IMR-90 (cell line): Measurements from ENCODE around the gene PTPN5. TPM values are rescaled to one million over a fixed set of nuclear protein-coding genes. Genes with fewer than 3 reads are reported as not detected.

Experiments used
- ATAC-seq: fragments of 200-7000 bp; cut with Tn5 transposase; 2 replicates; pipeline ENCODE4 v1.9.1; 2020; ENCODE audit warnings: low read depth, mild to moderate bottlenecking, moderate library complexity
- BruUV-seq: library from RNA; stranded (reverse); fragments of 400-500 nt; replicated peaks from 2 replicates; lab custom pipeline; 2021; lab: Mats Ljungman, UMichigan
- CTCF ChIA-PET: fragments of 300-600 bp; formaldehyde crosslinking; extraction: SDS; loops from one replicate; lab custom pipeline; 2021; ENCODE audit warnings: antibody characterized with exemption; lab: Yijun Ruan, JAX
- POLR2A ChIA-PET: fragments of 300-600 bp; sonication (Branson Sonifier 250); formaldehyde crosslinking; loops from one replicate; lab custom pipeline; 2022; ENCODE audit warnings: antibody characterized with exemption; ENCODE audit not compliant: unreplicated experiment; lab: Charles Lee
- DNase-seq: peaks from one replicate; pipeline ENCODE4 v3.0.0; 2013
- H2AFZ ChIP-seq: replicated peaks from 2 replicates; pipeline ENCODE3; 2013; ENCODE audit warnings: low read length, mild to moderate bottlenecking; ENCODE audit not compliant: poor library complexity
- H2AK5ac ChIP-seq: 2 replicates; pipeline ENCODE4 v1.6.1; 2013; ENCODE audit warnings: low read depth, low read length, inconsistent platforms
- H2AK9ac ChIP-seq: replicated peaks from 2 replicates; pipeline ENCODE3; 2013; ENCODE audit warnings: mild to moderate bottlenecking, low read depth, low read length, moderate library complexity; ENCODE audit not compliant: poor library complexity
- H2BK120ac ChIP-seq: 2 replicates; pipeline ENCODE4 v1.6.1; 2013; ENCODE audit warnings: low read depth, low read length, inconsistent platforms
- H2BK15ac ChIP-seq: 3 replicates; pipeline ENCODE4 v1.6.1; 2013; ENCODE audit warnings: low read depth, low read length, inconsistent platforms
- H2BK20ac ChIP-seq: 2 replicates; pipeline ENCODE4 v1.6.1; 2013; ENCODE audit warnings: low read depth, mild to moderate bottlenecking, inconsistent platforms, low read length, moderate library complexity
- H2BK5ac ChIP-seq: 2 replicates; pipeline ENCODE4 v1.6.1; 2013; ENCODE audit warnings: mild to moderate bottlenecking, low read depth, low read length, inconsistent platforms; ENCODE audit not compliant: poor library complexity, severe bottlenecking
- H3K14ac ChIP-seq: replicated peaks from 2 replicates; pipeline ENCODE4 v1.6.1; 2013; ENCODE audit warnings: low read depth, low read length, inconsistent platforms
- H3K18ac ChIP-seq: 2 replicates; pipeline ENCODE4 v1.6.1; 2013; ENCODE audit warnings: low read depth, low read length, control low read depth
- H3K23ac ChIP-seq: 2 replicates; pipeline ENCODE4 v1.6.1; 2013; ENCODE audit warnings: low read depth, low read length, inconsistent platforms
- H3K27ac ChIP-seq: 2 replicates; pipeline ENCODE4 v1.5.1; 2013; ENCODE audit warnings: mild to moderate bottlenecking, control low read depth, low read length; ENCODE audit not compliant: insufficient read depth
- H3K27me3 ChIP-seq: 2 replicates; pipeline ENCODE4 v1.6.1; 2013; ENCODE audit warnings: low read length; ENCODE audit not compliant: control insufficient read depth, insufficient read depth
- H3K36me3 ChIP-seq: 2 replicates; pipeline ENCODE4 v1.6.1; 2013; ENCODE audit warnings: low read length, mixed read lengths; ENCODE audit not compliant: control insufficient read depth, insufficient read depth
- H3K4ac ChIP-seq: 2 replicates; pipeline ENCODE4 v1.6.1; 2013; ENCODE audit warnings: low read depth, low read length, inconsistent platforms
- H3K4me1 ChIP-seq: 2 replicates; pipeline ENCODE4 v1.6.1; 2013; ENCODE audit warnings: low read length, mixed read lengths; ENCODE audit not compliant: control insufficient read depth, insufficient read depth
- H3K4me2 ChIP-seq: 2 replicates; pipeline ENCODE4 v1.6.1; 2013; ENCODE audit warnings: low read depth, mild to moderate bottlenecking, control low read depth, low read length, moderate library complexity
- H3K4me3 ChIP-seq: 2 replicates; pipeline ENCODE4 v1.5.1; 2013; ENCODE audit warnings: low read depth, mild to moderate bottlenecking, control low read depth, low read length, moderate library complexity; ENCODE audit not compliant: insufficient read depth
- H3K56ac ChIP-seq: 2 replicates; pipeline ENCODE4 v1.6.1; 2013; ENCODE audit warnings: low read length, inconsistent platforms; ENCODE audit not compliant: insufficient read depth; ENCODE audit errors: extremely low read depth
- H3K79me1 ChIP-seq, 2 experiments: 2 replicates each; pipeline ENCODE4 v1.6.1; 2013; ENCODE audit warnings: low read length in 2 of 2, inconsistent platforms in 1 of 2, low read depth in 1 of 2
- H3K9ac ChIP-seq: 2 replicates; pipeline ENCODE4 v1.6.1; 2013; ENCODE audit warnings: low read depth, low read length, control low read depth
- H3K9me1 ChIP-seq: 2 replicates; pipeline ENCODE4 v1.6.1; 2013; ENCODE audit warnings: low read length, inconsistent platforms; ENCODE audit not compliant: insufficient read depth
- H3K9me3 ChIP-seq: 2 replicates; pipeline ENCODE4 v1.6.1; 2013; ENCODE audit warnings: low read length; ENCODE audit not compliant: control insufficient read depth, insufficient read depth
- H4K20me1 ChIP-seq: 2 replicates; pipeline ENCODE4 v1.6.1; 2013; ENCODE audit warnings: low read length, inconsistent platforms; ENCODE audit not compliant: insufficient read depth
- H4K5ac ChIP-seq: 2 replicates; pipeline ENCODE4 v1.6.1; 2013; ENCODE audit warnings: mild to moderate bottlenecking, low read depth, low read length, control low read depth
- H4K8ac ChIP-seq, 2 experiments: 2 replicates each; pipeline ENCODE4 v1.6.1; 2013; ENCODE audit warnings: low read depth in 2 of 2, low read length in 2 of 2, control low read depth in 1 of 2, inconsistent platforms in 1 of 2
- H4K91ac ChIP-seq: 2 replicates; pipeline ENCODE4 v1.6.1; 2013; ENCODE audit warnings: low read depth, low read length, inconsistent platforms; ENCODE audit not compliant: insufficient read depth
- BHLHE40 ChIP-seq: fragments of 150-350 bp; IDR thresholded peaks from 2 replicates; pipeline ENCODE4 v1.6.1; 2016; ENCODE audit warnings: mild to moderate bottlenecking, low read depth, low read length
- CEBPB ChIP-seq: IDR thresholded peaks from 2 replicates; pipeline ENCODE4 v1.6.1; 2012; ENCODE audit warnings: low read depth, low read length, improper control_type of control experiment
- CTCF ChIP-seq: conservative IDR thresholded peaks from 2 replicates; pipeline ENCODE4 v1.5.1; 2012; ENCODE audit warnings: mild to moderate bottlenecking, low read depth, low read length, improper control_type of control experiment
- FOS ChIP-seq: fragments of 150-350 bp; IDR thresholded peaks from 2 replicates; pipeline ENCODE4 v1.6.1; 2016; ENCODE audit warnings: low read depth, low read length
- MAFK ChIP-seq: IDR thresholded peaks from 2 replicates; pipeline ENCODE4 v1.6.1; 2012; ENCODE audit warnings: low read depth, low read length, improper control_type of control experiment
- MAZ ChIP-seq: IDR thresholded peaks from 2 replicates; pipeline ENCODE4 v1.6.1; 2012; ENCODE audit warnings: low read depth, mild to moderate bottlenecking, low read length, improper control_type of control experiment, moderate library complexity, borderline replicate concordance
- MXI1 ChIP-seq: IDR thresholded peaks from 2 replicates; pipeline ENCODE4 v1.6.1; 2012; ENCODE audit warnings: low read depth, mild to moderate bottlenecking, low read length, moderate library complexity, borderline replicate concordance
- NFE2L2 ChIP-seq: fragments of 150-350 bp; IDR thresholded peaks from 2 replicates; pipeline ENCODE4 v1.6.1; 2016; ENCODE audit warnings: low read depth, mild to moderate bottlenecking, low read length
- POLR2A ChIP-seq: IDR thresholded peaks from 2 replicates; pipeline ENCODE4 v1.6.1; 2012; ENCODE audit warnings: mild to moderate bottlenecking, low read depth, low read length
- RAD21 ChIP-seq: IDR thresholded peaks from 2 replicates; pipeline ENCODE4 v1.6.1; 2012; ENCODE audit warnings: low read length, improper control_type of control experiment
- RCOR1 ChIP-seq: IDR thresholded peaks from 2 replicates; pipeline ENCODE4 v1.6.1; 2012; ENCODE audit warnings: mild to moderate bottlenecking, low read length, improper control_type of control experiment; ENCODE audit not compliant: insufficient replicate concordance
- RFX5 ChIP-seq: IDR thresholded peaks from 2 replicates; pipeline ENCODE4 v1.8.0; 2012; ENCODE audit warnings: low read depth, mild to moderate bottlenecking, low read length, moderate library complexity
- SMC3 ChIP-seq: fragments of 150-350 bp; IDR thresholded peaks from 2 replicates; pipeline ENCODE4 v1.6.1; 2016; ENCODE audit warnings: low read depth, mild to moderate bottlenecking, antibody characterized with exemption, low read length, moderate library complexity
- USF2 ChIP-seq: fragments of 150-350 bp; IDR thresholded peaks from 2 replicates; pipeline ENCODE4 v1.6.1; 2017; ENCODE audit warnings: mild to moderate bottlenecking, antibody characterized with exemption, low read length, low read depth
- WGBS, 2 experiments: methylation state at CpG; one replicate each; pipeline versions ENCODE4 v1.1.5 to v1.1.7; 2013; ENCODE audit warnings: missing lambda C conversion rate in 2 of 2; ENCODE audit not compliant: insufficient read length in 1 of 2; ENCODE audit errors: extremely low coverage in 2 of 2; 5-methylcytosine and 5-hydroxymethylcytosine counted together
- dilution Hi-C: fragments of 300-500 bp; cut with HindIII; formaldehyde crosslinking; loops from one replicate; pipeline ENCODE4 v1.14.3; 2018; ENCODE audit warnings: low sequenced_read_pairs; ENCODE audit not compliant: unreplicated experiment
- in situ Hi-C: fragments of 300-500 bp; cut with MboI; formaldehyde crosslinking; loops from 3 replicates; pipeline ENCODE4 v1.14.3; 2019; ENCODE audit warnings: low sequenced_read_pairs, inconsistent platforms, mixed read lengths
- intact Hi-C: fragments of 100-400 bp; cut with micrococcal nuclease; formaldehyde crosslinking; loops from 2 replicates; pipeline ENCODE4 v1.10.0; 2022
- polyA plus RNA-seq, 3 experiments: library from polyadenylated mRNA; depleted of rRNA; stranded (reverse); fragments of >200 nt; gene quantifications; 2 replicates each; pipeline ENCODE4 v1.2.3, GENCODE V29; 2012; ENCODE audit warnings: low replicate concordance in 1 of 3
- total RNA-seq: library from RNA; depleted of rRNA; stranded (reverse); fragments of >200 nt; gene quantifications from 2 replicates; pipeline ENCODE4 v1.2.3, GENCODE V29; 2012
- TF ChIP-seq, protein P1 (sequence below): fragments of 150-350 bp; IDR thresholded peaks from 2 replicates; pipeline ENCODE4 v1.6.1; 2016; ENCODE audit warnings: low read depth, mild to moderate bottlenecking, low read length, moderate library complexity, borderline replicate concordance

Gene PTPN5
- total and polyA plus RNA-seq, 2 of the 4 experiments (the other 2 are of a cell fraction): not detected

- H3K56ac ChIP-seq: no peak overlapping the region
- H3K9ac ChIP-seq: no peak overlapping the region
- H3K4me3 ChIP-seq: no peak overlapping the region
- no peak overlapping the region for H2BK15ac ChIP-seq
- dilution Hi-C loops (no loop called here), in situ Hi-C loops (loop anchor here (25.0 kb wide), 1 partner anchor 199 kb away; the partner anchor contains the start of gene TSG101), intact Hi-C loops (no loop called here)
- no peaks in the 10 kb centered on the region for H3K4me1 ChIP-seq
- CTCF ChIA-PET: no interaction called here
- BruUV-seq: no TSS peak
- H4K5ac ChIP-seq: no peak overlapping the region
- no peak overlapping the region for H4K8ac ChIP-seq
- no peak overlapping the region for H3K4ac ChIP-seq
- no peak overlapping the region for H2AK9ac ChIP-seq
- no peak overlapping the region for H2BK20ac ChIP-seq
- no peaks in the 10 kb centered on the region for H3K79me1 ChIP-seq
- peaks cover 15% of the 10 kb centered on the region for H3K27me3 ChIP-seq
- TF ChIP-seq, protein P1, sequence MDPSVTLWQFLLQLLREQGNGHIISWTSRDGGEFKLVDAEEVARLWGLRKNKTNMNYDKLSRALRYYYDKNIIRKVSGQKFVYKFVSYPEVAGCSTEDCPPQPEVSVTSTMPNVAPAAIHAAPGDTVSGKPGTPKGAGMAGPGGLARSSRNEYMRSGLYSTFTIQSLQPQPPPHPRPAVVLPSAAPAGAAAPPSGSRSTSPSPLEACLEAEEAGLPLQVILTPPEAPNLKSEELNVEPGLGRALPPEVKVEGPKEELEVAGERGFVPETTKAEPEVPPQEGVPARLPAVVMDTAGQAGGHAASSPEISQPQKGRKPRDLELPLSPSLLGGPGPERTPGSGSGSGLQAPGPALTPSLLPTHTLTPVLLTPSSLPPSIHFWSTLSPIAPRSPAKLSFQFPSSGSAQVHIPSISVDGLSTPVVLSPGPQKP: no peak
- TF ChIP-seq CTCF (no peak), MAZ (no peak), MAFK (no peak), NFE2L2 (no peak), BHLHE40 (no peak), RAD21 (no peak), POLR2A (no peak), FOS (no peak), RFX5 (no peak), RCOR1 (no peak), SMC3 (no peak), USF2 (no peak), CEBPB (no peak), MXI1 (no peak)
- H2BK120ac ChIP-seq: no peak overlapping the region
- H2AFZ ChIP-seq: no peak overlapping the region
- H3K18ac ChIP-seq: no peak overlapping the region
- no CpG with 5 or more reads among the region's 10 CpGs for WGBS, 2 experiments
- DNase-seq (no peak), ATAC-seq (no peak)
- H2BK5ac ChIP-seq: no peak overlapping the region
- no peak overlapping the region for H3K23ac ChIP-seq
- H3K27ac ChIP-seq: no peak overlapping the region
- no peaks in the 10 kb centered on the region for H4K20me1 ChIP-seq
- H3K9me3 ChIP-seq: no peaks in the 10 kb centered on the region
- POLR2A ChIA-PET: no interaction called here
- H3K14ac ChIP-seq: no peak overlapping the region
- H3K4me2 ChIP-seq: no peak overlapping the region
- H4K91ac ChIP-seq: no peak overlapping the region
- H3K36me3 ChIP-seq: no peaks in the 10 kb centered on the region
- H3K9me1 ChIP-seq: no peaks in the 10 kb centered on the region
- no peak overlapping the region for H2AK5ac ChIP-seq
Measured at GRCh38 chr11:18736590-18737148, 54.9 kb downstream of the PTPN5 start.
